PC-3 (cell line): Measurements from ENCODE around the gene ERICH2. TPM values are rescaled to one million over a fixed set of nuclear protein-coding genes. Genes with fewer than 3 reads are reported as not detected.

Experiments
- ATAC-seq: fragments of 200-7000 bp; cut with Tn5 transposase; 2 replicates; pipeline ENCODE4 v1.9.1; 2020; ENCODE audit warnings: mild to moderate bottlenecking, moderate library complexity
- BruUV-seq: library from RNA; stranded (reverse); fragments of 400-500 nt; replicated peaks from 2 replicates; lab custom pipeline; 2021; lab: Mats Ljungman, UMichigan
- CTCF ChIA-PET: fragments of 300-600 bp; sonication (Branson Sonifier 250); formaldehyde crosslinking; loops from one replicate; lab custom pipeline; 2022; ENCODE audit warnings: antibody characterized with exemption; lab: Charles Lee
- POLR2A ChIA-PET: fragments of 300-600 bp; sonication (Branson Sonifier 250); formaldehyde crosslinking; loops from one replicate; lab custom pipeline; 2022; ENCODE audit warnings: antibody characterized with exemption; ENCODE audit not compliant: unreplicated experiment; lab: Charles Lee
- DNase-seq: peaks from one replicate; pipeline ENCODE4 v3.0.0-alpha.2; 2015
- H2AFZ ChIP-seq: fragments of 300-600 bp; sonication (generic); 2 replicates; pipeline ENCODE4 v1.6.0; 2016; ENCODE audit warnings: antibody characterized with exemption, low read length
- H3F3A ChIP-seq: fragments of 300-600 bp; sonication (generic); one replicate; pipeline ENCODE4 v1.6.0; 2017; ENCODE audit warnings: antibody characterized with exemption, low read length, control low read depth, mild to moderate bottlenecking; ENCODE audit not compliant: unreplicated experiment
- H3K27ac ChIP-seq: fragments of 300-600 bp; sonication (generic); 2 replicates; pipeline ENCODE4 v1.5.1; 2016; ENCODE audit warnings: mild to moderate bottlenecking, low read length
- H3K27me3 ChIP-seq: fragments of 300-600 bp; sonication (generic); 2 replicates; pipeline ENCODE4 v1.6.1; 2016; ENCODE audit warnings: low read length, mixed read lengths
- H3K36me3 ChIP-seq: fragments of 300-600 bp; sonication (generic); 2 replicates; pipeline ENCODE4 v1.6.1; 2016; ENCODE audit warnings: low read depth, mixed run types, low read length, mixed read lengths
- H3K4me1 ChIP-seq: fragments of 300-600 bp; sonication (generic); 2 replicates; pipeline ENCODE4 v1.5.1; 2016; ENCODE audit warnings: low read length; ENCODE audit not compliant: insufficient read depth
- H3K4me2 ChIP-seq: fragments of 300-600 bp; sonication (generic); 2 replicates; pipeline ENCODE4 v1.6.0; 2016; ENCODE audit warnings: low read length
- H3K4me3 ChIP-seq: fragments of 300-600 bp; sonication (generic); 2 replicates; pipeline ENCODE4 v1.5.1; 2016; ENCODE audit warnings: mild to moderate bottlenecking, low read length, mixed read lengths
- H3K79me2 ChIP-seq: fragments of 300-600 bp; sonication (generic); 2 replicates; pipeline ENCODE4 v1.6.1; 2017; ENCODE audit warnings: low read length, mixed read lengths
- H3K9ac ChIP-seq: fragments of 300-600 bp; sonication (generic); 2 replicates; pipeline ENCODE4 v1.6.0; 2016; ENCODE audit warnings: mild to moderate bottlenecking, low read length
- H3K9me2 ChIP-seq: fragments of 300-600 bp; sonication (generic); replicated peaks from 2 replicates; pipeline ENCODE4 v1.6.1; 2016; ENCODE audit warnings: mixed run types, low read length, mixed read lengths
- H3K9me3 ChIP-seq: fragments of 300-600 bp; sonication (generic); 2 replicates; pipeline ENCODE4 v1.6.1; 2016; ENCODE audit warnings: low read length, mixed read lengths
- H4K20me1 ChIP-seq: fragments of 300-600 bp; sonication (generic); 2 replicates; pipeline ENCODE4 v1.6.1; 2016; ENCODE audit warnings: low read length, mixed read lengths
- CTCF ChIP-seq: fragments of 300-600 bp; sonication (generic); conservative IDR thresholded peaks from 2 replicates; pipeline ENCODE4 v1.5.1; 2017; ENCODE audit warnings: antibody characterized with exemption, low read depth, mild to moderate bottlenecking, low read length
- EZH2 ChIP-seq: fragments of 300-600 bp; sonication (generic); IDR thresholded peaks from one replicate; pipeline ENCODE4 v1.6.1; 2017; ENCODE audit warnings: antibody characterized with exemption, mild to moderate bottlenecking, low read length; ENCODE audit not compliant: unreplicated experiment
- EZH2phosphoT487 ChIP-seq: fragments of 300-600 bp; sonication (generic); IDR thresholded peaks from 2 replicates; pipeline ENCODE4 v1.6.1; 2018; ENCODE audit warnings: mild to moderate bottlenecking, antibody characterized with exemption, low read length, borderline replicate concordance
- intact Hi-C: fragments of 100-400 bp; cut with micrococcal nuclease; formaldehyde crosslinking; loops from 2 replicates; pipeline ENCODE4 v1.9.0; 2023
- total RNA-seq: library from RNA; depleted of rRNA; stranded (reverse); fragments of >200 nt; gene quantifications from 2 replicates; pipeline ENCODE4 v1.2.3, GENCODE V29; 2014

The ERICH2 gene
- total RNA-seq, 1 experiment from 2014 or later: 1.9 TPM

DNA sequence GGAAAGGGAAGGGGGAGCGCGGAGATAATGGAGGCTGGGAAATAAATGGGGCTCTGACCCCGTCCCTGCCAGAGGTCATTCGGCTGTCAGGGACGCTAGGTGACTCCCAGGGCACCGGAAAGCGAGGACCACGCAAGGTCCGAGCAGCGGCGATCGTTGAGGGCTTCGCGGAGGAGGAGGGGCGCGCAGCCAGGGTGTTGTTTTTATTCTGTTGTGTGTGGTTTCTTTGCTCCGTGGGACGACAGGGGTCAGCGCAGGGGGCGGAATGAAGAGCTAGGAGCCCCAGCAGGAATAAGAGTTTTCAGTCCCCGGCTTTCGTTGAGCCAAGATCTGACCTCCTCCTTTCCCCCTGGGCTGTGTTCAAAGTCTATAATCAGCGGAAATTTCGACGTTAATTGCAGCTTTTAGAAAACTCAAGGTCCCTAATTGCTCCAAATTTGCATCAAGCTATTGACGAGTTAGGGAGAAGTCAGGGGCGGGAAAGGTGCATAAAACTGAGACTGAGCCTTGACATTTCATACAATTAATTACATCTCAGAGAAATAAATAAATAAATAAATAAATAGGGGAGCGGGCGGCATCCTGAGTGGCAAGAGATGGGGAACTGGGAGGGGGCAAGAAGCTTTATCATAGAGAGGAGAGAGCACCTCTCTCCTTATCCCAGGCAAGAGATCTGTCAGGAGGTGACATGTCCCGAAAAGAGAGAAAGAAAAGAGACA is 48.7 kb downstream of the ERICH2 start:
- no peaks in the 10 kb centered on the region for H3K9me3 ChIP-seq
- intact Hi-C loops: no loop called here
- CTCF ChIA-PET: interaction anchor here (0.6 kb wide), 1 partner anchor 764 kb away, joined by 3 read pairs; no protein-coding TSS in a partner anchor
- H2AFZ ChIP-seq: no peak overlapping the region; the same call in 1 of the 2 replicates
- H3K9me2 ChIP-seq: no peaks in the 10 kb centered on the region
- ATAC-seq (no peak), DNase-seq (no peak)
- H3K4me1 ChIP-seq: peaks cover 8% of the 10 kb centered on the region; the same call in 1 of the 2 replicates
- POLR2A ChIA-PET: no interaction called here
- H3K4me2 ChIP-seq: peak overlapping the region; percentile 98; the same call in 1 of the 2 replicates
- no peaks in the 10 kb centered on the region for H3K36me3 ChIP-seq
- H4K20me1 ChIP-seq: no peaks in the 10 kb centered on the region
- no peaks in the 10 kb centered on the region for H3K27me3 ChIP-seq
- H3K9ac ChIP-seq: no peak overlapping the region
- H3K27ac ChIP-seq: no peak overlapping the region
- H3K4me3 ChIP-seq: peak overlapping the region; percentile 97; the same call in 1 of the 2 replicates
- no peaks in the 10 kb centered on the region for H3F3A ChIP-seq
- TF ChIP-seq EZH2phosphoT487: no peak
- no peak for TF ChIP-seq CTCF
- no peak for TF ChIP-seq EZH2
- H3K79me2 ChIP-seq: no peaks in the 10 kb centered on the region
- TSS peak; percentile 22 for BruUV-seq

DNA sequence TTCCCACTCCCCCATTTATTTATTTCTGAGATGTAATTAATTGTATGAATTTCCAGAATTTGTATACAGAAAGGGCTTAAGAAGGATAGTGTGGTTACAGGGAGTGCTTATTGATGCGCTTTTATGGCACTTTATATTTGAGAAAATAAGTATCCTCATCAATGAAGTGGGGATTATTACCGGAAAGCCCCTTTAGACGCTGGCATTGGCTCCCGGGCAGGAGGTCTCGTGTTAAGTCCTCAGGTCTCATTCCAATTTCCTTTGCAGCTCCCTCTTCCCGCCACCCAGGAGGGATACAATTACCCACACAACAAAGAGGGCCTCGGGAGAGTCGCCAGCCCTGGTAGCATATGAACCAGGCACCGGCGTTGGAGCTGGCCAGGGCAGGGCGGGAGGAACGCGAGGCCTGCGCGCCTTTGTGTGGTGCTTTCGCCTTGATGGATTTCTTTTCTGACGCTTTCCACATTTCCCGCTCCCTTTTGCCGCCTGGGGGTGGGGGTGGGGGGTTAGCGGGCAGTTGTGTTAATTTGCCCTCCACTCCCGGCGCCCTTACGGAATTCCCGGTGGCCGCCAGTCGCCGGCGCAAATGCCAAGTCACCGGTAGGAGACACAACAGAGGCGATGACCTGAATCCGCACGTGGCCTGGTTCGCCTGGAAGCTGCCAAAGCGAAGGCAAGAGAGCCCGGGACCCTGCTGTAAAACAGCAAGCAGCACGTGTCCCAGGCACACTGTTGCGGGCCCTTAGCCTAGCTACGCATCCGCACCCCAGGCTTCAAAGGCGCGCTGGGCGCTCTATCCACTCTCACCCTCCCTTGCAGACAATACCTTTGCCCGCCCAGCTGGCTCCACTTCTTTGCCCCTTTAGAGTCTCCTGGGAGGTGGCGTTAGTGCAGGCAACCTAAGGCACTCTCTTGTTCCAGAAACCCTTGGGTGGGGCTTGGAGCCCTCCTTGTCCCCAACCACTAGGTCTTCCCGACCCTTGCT is 49.8 kb downstream of the ERICH2 start:
- TF ChIP-seq CTCF (no peak), EZH2phosphoT487 (no peak), EZH2 (no peak)
- H3K79me2 ChIP-seq: no peaks in the 10 kb centered on the region
- POLR2A ChIA-PET: no interaction called here
- no peaks in the 10 kb centered on the region for H3K9me2 ChIP-seq
- no peak overlapping the region for H3K4me3 ChIP-seq
- H3K4me1 ChIP-seq: peaks cover 8% of the 10 kb centered on the region; the same call in 1 of the 2 replicates
- no peak overlapping the region for H3K9ac ChIP-seq
- no peaks in the 10 kb centered on the region for H3K9me3 ChIP-seq
- BruUV-seq: no TSS peak
- H4K20me1 ChIP-seq: no peaks in the 10 kb centered on the region
- intact Hi-C loops: no loop called here
- ATAC-seq (no peak), DNase-seq (no peak)
- no peak overlapping the region for H2AFZ ChIP-seq
- H3K4me2 ChIP-seq: no peak overlapping the region
- H3K27ac ChIP-seq: no peak overlapping the region
- no peaks in the 10 kb centered on the region for H3F3A ChIP-seq
- H3K27me3 ChIP-seq: no peaks in the 10 kb centered on the region
- CTCF ChIA-PET: interaction anchor here (1.1 kb wide), 1 partner anchor 53 kb away, joined by 4 read pairs; no protein-coding TSS in a partner anchor
- no peaks in the 10 kb centered on the region for H3K36me3 ChIP-seq
